Suprapubic skin (tissue), 4 donors: ENCODE data around the gene SVEP1.

Experiments used
- POLR2A ChIP-seq, 2 donors: fragments of 450-650 bp; IDR thresholded peaks; one replicate each; pipeline ENCODE4 v1.6.1; 2017; ENCODE audit warnings: antibody characterized with exemption in 2 of 2, mild to moderate bottlenecking in 2 of 2, moderate library complexity in 2 of 2
- POLR2AphosphoS5 ChIP-seq, 3 donors: sonication (generic); formaldehyde crosslinking; IDR thresholded peaks; one replicate each; pipeline ENCODE4 v1.6.1; 2017; ENCODE audit warnings: antibody characterized with exemption in 3 of 3
- TF ChIP-seq, protein P1 (sequence below), 2 donors: fragments of 200-600 bp in 1 of 2; fragments of 450-650 bp in 1 of 2; sonication (generic) in 1 of 2; IDR thresholded peaks; one replicate each; pipeline ENCODE4 v1.5.1; 2016 to 2019; ENCODE audit warnings: antibody characterized with exemption in 2 of 2, mild to moderate bottlenecking in 1 of 2, moderate library complexity in 1 of 2

DNA sequence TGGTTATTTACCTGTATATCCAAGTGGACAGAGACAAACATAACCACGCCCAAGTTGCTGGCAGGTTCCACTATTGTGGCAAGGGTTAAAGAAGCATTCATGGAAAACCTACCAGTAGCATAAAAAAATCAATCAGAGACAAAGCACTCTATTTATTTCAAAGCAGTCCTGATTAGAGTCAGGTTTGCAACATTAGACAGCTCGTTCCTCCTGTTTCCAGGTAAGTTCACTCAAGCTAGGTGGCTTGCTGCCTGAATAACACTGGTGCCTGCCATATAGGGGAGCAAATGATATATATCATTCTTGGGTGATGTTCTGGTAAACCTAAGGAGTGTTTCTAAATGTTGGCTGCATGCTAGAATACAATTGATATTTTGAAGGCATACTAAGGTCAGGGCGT lies 122.3 kb downstream of the SVEP1 start:
- TF ChIP-seq, protein P1, sequence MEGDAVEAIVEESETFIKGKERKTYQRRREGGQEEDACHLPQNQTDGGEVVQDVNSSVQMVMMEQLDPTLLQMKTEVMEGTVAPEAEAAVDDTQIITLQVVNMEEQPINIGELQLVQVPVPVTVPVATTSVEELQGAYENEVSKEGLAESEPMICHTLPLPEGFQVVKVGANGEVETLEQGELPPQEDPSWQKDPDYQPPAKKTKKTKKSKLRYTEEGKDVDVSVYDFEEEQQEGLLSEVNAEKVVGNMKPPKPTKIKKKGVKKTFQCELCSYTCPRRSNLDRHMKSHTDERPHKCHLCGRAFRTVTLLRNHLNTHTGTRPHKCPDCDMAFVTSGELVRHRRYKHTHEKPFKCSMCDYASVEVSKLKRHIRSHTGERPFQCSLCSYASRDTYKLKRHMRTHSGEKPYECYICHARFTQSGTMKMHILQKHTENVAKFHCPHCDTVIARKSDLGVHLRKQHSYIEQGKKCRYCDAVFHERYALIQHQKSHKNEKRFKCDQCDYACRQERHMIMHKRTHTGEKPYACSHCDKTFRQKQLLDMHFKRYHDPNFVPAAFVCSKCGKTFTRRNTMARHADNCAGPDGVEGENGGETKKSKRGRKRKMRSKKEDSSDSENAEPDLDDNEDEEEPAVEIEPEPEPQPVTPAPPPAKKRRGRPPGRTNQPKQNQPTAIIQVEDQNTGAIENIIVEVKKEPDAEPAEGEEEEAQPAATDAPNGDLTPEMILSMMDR (IDR thresholded peaks at IDR 0.05) = no peak
- TF ChIP-seq POLR2A (IDR thresholded peaks at IDR 0.05) (no peak), POLR2AphosphoS5 (IDR thresholded peaks at IDR 0.05) (no peak)
